COLO668 (cell line): ENCODE measurements around the gene ASAP3.

Experiments used
- DNase-seq: peaks from one replicate; lab custom pipeline; 2025; ENCODE audit not compliant: unreplicated experiment; lab: John Stamatoyannopoulos, UW

ASAP3 gene

DNA sequence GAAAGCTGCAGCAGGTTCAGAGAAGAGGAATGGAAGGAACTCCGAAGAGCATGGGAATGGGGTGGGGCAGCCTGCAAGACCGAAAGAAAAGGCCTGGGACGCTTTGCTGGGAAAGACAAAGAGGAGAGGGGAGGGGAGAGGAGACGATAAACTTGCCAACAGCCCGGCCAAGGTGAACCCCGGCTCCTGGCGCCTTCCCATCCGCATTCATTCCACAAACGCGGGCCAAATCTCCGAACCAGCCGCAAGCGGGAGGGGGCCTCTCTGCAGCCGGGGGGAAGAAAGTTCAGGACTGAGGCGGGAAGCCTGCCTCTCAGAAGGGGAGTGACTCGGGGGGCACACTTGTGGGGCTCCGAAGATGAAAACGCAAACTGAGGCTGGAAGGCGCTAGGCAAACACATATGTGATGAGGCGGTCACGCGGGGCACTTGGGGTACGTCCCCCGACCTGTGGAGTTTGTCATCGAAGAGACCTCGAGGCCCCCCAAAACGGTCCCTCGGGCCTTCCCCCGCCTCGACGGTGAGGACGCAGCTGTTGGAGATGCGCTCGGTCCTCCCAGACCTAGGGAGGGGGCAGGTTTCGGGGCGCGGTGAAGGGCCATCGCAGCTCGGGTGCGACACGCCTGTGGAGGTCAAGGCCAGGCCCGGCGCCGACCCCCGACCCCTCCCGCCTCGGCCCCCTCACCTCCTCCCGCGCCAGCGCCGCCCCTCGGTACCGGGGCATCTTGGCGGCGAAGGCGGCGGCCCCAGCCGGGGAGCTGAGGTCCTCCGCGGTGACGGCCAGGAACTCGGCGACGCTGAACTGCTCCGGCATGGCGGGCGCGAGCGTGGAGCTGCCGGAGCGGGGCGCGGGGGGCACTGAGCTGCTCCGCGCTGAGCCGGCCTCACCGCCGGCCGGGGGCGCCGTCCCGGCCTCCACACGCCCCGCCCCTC, at the start of gene ASAP3:
Gene ASAP3 (minus strand): TSS at position 859 of the 932 bp plus-strand sequence. CDS start 46 bp downstream, at position 813.
- no peak for DNase-seq

DNA sequence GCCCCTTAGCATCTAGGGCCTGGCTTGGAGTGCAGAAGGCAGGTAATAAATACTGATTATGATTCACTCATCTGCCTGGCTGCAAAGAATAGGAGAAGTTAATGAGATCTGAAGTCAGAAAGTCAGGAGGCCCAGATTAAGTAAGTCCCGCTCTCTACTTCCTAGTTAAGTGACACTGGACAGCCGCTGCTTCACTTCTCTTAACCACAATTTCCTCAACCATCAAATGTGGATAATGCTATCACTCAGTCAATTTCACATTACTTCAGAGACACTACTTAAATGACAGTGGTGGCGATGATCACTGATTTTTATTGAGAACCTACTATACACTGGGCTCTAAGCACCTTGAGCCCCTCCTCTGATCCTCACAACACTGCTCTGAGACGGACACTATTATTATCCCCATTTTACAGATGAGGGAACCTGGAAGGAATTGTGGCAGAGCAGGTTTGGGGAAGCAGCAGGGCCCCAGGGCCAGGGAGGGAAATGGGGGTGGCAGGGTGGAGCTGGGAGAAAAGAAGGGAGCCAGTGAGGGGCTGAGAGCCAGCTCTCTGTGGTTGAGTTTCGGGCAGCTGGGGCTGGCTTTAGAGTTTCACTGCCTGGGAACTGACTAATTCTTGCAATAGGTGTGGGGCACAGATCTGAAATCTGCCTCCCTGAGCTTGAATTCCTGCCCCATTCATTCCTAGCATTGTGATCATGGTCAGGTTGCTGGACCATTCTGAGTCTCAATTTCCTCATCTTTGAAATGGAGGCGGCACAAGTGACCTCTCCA, 49.5 kb upstream of the ASAP3 start:
- DNase-seq = no peak

DNA sequence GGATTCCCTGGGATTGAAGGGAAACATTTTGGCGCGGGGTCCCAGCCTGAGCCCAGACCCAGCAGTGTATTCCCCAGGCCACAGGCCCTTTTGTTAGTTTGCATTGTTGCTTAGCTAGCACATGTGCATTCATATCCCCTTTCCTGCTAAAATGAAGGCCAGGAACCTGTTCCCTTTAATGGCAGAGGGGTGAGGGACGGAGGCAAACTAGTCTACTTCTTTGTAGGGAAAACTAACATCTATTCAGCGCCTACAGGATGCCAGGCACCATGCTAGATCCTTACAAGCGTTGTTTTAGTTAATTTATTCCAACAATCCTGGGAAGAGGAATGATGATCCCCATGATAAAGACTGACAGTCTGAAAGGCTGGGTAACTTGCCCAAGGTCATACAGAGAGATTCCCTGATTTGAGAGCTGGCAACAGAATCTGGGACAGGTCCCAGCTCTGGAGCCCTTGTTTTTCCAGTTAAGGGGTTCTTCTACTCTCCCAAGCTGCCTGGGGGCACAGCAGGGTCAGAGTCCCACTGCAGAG, 47.6 kb upstream of the ASAP3 start:
- no peak for DNase-seq

DNA sequence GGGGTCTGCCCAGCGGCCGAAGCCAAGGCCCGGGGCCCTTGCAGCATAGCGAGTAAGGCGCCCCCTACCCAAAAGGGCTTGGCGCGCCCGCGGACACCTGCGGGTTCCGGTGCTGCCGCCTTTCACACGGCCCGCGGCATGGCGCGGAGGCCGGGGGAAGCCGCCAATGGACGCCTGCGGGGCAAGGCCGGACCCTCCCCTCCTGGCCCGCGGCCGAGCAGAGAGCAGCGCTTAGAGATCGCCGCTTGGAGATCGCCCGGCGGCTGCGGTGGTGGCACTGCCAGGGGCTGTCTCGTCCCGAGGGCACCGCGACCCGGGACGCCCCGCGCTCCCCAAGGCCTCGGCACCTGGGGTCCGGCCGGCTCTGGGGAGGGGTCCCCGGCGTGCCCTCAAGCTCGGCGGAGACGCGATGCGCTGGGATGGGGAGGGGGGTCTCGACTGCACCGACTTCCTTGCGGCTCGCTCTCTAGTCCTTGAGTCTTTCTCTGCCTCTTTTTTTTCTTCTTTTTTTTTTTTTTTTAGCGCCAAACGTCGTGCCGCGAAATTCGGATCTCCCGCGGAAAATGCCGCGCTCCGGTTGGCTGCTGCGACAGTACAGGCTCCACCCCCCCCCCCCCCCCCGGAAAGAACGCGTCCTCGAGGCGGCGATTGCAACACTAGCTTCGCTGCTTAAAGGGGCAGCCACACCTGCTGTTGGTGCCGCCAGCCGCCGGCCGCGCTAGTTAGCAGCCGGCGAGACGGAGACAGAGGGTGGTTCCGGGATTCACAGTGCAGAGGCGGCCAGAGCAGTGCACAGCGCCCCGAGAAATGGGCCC, 47.0 kb upstream of the ASAP3 start, which contains the start of gene E2F2:
Gene E2F2 (minus strand): TSS at position 487 of the 815 bp plus-strand sequence. CDS start 440 bp downstream, at position 47.
- peak; percentile 97 for DNase-seq

DNA sequence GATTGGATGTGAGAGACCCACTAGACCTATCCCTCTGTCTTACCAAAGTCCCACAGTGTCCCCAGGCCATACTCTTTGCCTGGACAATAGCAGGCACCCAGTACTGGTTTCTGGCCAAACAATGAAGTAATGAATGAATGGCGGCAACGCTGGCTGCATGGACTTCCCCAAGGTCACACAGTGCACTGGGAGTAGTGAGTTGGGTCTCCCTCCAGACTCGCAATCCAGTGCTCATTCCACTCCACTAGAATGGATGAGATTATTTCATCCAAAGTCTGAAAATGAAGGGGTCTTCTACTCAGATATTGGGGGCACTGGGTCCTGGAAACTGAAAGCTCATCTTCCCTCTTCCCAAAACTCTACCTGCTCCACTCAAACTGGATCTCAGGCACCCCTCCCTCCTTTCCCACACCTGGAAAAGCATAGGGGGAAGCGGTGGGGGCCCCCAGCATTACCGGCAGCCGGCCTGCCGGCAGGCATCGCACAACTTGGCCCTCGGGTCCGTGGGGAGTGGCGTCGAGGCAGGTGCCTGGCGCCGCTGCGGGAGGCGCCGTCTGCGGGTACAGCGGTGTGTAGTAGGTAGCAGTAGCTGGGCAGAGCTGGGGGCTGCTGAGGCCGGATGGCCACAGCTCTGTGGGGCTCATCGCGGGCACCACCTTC, 46.2 kb upstream of the ASAP3 start:
- DNase-seq = peak; percentile 81

DNA sequence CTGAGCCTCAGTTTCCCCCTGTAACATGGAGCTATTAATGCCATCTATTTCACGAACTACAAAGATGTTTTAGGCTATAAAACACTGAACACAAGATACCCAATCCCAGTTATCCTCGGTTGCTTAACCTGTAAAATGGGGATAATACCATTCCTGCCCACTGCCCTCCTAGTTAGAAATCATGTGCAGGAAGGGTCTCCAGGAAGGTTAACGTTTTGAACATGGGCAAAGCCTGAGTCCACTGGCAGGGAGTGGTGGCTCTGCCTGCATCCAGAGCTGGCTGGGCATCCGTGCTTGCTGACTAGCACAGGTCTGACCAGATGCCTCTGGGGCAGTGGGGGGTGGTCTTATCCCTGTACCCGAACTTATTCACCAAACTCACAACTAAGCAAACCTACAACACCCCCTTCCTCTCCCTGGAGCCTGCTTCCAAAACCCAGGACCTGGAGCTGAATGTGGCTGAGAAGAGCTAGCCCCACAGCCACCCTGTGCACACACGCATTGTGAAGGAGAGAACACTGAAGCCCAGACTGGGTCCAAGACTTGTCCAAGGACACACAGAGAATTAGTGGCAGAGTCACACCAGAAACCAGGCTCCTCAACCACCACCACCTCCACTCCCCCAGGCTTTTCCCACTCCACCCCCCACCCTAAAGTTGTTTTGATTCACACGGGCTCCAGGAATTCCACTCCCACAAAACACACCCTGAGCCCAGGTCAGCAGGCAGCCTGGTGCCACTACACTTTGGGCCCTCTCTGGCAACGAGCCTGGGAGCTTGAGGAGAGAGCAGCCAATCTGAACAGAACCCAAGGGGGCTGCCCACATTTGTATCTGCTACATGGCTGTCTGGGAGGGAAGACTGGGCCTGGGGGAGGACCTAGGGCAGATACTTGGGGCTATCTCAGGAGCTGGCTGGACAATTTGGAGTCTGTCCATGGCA, 45.4 kb upstream of the ASAP3 start:
- peak; percentile 51 for DNase-seq

DNA sequence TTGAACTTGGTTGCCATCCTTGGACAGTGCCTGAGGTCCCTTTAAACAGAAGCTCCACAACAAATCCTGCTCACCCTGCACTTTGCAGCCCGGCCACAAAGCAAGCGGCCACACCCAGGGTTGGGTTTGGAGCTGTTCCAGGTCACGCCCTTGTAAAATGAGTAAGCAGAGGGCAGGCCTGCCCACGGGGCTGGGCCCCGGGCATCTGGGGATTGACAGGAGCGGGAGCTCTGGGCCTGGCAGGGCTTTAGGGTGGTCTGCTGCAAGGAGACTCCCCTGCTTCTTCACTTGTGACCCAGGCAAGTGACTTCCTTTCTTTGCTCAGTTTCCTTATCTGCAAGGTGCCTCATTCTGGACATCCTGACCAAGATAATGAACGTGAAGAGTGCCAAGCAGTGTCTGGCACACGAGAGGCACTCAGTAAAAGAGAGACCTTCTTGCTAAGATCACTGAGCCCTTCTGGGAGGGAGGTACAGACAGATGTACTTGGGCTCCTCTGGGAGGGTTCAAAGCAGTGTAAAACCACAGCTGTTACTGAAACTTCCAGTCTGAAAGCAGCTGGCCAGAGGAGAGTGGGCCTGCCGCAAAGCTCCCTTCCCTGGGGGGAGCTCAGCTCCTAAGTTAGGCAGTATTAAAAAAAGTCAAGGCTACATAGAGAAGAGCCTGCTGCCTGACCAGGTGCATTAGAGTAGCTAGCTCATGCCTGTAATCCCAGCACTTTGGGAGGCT, 44.4 kb upstream of the ASAP3 start:
- peak; percentile 97 for DNase-seq

DNA sequence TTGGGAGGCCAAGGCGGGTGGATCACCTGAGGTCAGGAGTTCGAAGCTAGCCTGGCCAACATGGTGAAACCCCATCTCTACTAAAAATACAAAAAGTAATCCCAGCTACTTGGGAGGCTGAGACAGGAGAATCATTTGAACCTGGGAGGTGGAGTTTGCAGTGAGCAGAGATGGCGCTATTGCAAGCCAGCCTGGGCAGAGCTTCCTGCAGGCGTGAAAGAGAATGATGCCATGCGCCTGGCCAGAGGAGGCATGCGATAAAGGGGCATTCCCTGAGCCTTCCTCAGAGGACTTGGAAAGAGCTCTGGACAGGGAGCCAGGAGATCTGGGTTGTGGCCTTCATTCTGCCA, 43.9 kb upstream of the ASAP3 start:
- DNase-seq = no peak

DNA sequence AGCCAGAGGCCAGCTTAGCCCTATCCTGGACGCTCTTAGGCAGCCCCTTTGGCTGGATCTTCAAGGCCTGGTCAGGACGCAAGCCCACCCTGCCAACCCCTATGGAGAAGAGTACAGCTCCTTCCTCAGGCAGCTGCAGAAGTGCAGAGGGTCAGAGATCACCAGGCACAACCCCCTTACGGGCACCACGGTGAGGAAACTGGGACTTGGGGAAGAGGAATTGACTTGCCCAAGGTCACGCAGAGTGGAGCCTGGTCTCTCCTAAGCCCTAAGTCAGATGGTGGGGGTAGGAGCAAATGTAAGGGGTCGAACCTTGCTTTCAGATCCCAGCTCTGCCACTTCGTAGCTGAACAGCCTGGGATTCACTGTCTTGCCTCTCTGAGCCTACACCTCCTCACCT, 43.4 kb upstream of the ASAP3 start:
- no peak for DNase-seq

DNA sequence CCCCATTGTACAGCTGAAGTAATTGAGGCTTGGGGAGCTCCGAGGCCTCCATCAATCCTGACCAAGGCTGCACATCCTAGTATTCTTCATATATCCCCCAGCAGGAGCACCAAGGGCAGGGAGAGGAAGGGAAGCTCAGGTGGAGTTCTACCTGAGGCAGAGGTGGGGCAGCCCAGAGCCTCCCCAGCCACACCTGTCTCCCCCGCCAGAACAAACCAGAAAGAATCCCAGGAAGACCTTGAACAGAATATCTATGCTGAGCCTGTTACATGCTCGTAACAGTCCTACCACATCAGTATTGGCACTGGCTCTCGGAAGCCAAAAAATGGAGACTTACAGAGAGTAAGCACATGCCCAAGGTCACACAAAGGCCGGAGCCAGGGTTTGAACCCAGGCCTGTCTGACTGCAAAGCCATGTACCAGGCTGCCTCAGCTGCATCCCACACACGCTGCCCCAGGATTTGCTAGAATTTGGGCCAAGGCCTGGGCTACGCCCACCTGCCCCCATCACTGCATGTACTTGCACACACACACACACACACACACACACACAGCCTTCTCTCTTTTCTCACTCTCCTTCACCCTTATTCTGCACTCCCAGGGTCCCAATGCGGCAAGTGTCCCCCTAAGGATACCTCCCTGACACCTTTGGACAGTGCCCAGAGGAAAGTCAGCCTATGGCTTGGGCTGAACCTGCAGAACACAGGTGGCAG, 42.5 kb upstream of the ASAP3 start:
- DNase-seq = no peak

DNA sequence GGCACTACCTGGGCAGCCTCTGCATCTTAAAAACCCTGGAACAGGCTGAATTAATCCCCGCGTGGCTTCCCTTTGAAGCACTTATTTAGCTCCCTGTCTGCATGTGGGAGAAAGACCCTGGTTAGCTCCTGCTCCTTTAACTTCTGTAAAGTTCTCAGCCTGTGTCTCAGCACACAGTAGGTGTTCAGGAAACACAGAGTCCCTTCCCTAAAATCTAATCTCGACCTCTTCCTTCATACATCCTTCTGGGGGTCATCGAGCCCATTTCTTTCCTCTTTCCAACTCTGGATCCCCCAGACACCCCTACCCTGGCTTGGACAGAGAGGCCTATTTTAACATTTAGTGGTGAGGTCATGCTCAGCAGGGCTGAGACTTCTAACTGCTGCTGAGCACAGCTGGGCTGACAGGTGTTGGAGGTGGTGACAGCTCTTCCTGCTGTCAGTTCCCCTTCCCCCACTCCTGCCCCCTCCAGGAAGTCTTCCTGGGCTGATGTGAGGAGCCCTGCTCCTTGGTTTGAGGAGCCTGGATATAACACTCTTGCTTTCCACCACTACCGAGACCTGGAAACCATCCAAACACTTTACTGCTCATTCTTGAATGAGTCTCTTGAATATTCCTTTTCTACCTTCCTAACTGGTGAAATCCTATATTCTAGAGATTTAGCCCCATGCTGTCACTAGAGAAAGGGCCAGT, 41.7 kb upstream of the ASAP3 start:
- peak; percentile 85 for DNase-seq

DNA sequence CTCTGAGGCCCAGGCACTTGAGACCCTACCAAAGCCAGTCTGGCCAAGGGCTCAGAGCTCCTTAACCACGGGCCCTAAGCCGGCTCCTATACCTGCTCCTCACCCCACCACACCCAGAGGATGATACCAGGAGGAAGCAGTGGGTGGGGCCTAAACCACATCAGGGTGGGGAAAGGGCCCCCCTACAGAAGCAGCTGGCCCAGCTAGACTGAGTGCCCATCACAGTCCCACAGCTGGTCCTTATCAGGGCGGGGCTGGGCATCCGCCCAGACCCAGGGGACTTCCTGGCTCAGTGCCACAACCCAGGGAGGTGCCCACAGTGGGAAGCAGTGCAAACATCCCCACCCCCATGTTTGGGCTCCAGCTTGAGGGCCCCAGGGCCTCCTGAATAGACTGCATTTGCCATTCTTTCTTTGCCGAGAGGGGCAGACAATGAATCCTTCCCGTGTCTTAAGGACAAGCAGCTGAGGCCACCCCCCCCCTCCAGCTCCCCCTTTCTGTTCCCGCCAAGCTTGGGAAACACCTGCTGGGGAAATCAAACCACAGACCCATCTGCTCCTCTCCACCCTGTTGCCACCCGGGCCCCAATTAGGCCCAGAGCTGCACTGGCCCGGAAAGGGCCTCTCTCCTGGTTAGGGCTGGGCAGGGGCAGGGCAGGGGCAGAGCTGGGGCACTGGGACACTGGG, 40.9 kb upstream of the ASAP3 start:
- DNase-seq = peak; percentile 99

DNA sequence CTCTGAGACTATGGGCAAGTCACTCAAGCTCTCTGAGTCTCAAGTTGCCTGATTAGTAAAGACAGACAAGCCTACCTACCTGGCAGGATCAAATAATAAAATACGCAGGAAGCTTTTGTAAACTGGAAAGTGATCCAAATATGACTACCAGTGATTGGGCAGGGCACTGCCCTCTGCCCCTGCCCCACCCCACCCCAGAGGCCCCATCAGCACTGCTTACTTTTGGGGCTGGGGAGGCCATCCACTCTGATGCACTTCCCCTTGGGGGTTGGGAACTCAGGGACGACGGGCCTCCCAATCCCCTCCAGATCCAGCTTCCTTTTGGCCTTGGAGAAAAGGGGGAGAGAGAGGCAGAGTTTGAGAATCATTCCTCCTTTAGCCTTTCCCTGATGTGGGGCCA, 40.2 kb upstream of the ASAP3 start:
- DNase-seq = no peak

DNA sequence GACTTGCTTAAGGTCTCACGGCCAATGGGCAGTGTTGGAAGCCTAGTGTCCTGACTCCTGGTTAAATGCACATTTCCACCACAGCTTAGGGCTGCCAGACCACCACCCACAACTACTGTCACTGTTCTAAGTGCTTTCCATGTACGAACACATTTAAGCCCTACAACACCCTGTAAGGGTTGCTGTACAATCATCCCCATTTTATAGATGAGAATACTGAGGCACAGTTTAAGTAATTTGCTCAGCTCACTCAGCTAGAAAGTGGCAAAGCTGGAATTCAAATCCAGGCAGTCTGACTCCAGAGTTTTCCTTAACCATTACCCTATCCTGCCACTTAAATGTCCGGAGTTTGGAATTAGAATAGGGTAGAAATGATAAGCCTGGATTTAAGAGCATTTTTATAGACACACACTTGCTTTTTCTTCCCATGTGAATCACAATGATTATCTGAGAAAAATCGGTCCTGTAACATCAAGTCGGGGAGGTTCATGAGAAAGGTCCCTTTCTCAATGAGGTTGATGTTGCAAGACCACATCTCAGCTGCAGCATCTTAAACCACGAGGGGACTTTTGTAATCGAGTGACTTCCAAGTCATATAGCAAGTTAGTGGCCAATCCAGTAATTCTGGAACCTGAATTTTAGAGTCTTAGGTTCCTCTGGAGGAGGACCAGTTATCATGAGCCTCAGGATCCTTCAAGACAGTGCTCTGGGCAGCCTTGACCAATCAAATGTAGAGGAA, 38.4 kb upstream of the ASAP3 start:
- DNase-seq = no peak

DNA sequence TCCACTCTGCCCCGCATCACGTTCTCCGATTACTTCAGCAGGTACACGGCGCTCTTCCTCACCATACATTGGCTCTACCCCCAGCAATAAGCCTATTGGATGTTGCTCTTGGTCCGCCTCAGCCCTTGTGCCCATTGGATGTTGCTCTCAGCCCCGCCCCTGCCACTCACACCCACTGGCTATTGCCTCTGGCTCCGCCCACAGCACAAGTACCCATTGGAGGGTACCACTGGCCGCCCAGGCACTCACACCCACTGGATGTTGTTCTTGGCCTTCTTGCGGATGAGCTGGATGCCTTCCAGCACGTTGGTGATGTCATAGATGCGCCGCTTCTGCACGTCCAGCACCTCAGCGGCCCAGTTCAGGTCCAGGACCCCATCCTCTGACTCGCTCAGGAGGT, 37.6 kb upstream of the ASAP3 start:
- DNase-seq = peak; percentile 32

DNA sequence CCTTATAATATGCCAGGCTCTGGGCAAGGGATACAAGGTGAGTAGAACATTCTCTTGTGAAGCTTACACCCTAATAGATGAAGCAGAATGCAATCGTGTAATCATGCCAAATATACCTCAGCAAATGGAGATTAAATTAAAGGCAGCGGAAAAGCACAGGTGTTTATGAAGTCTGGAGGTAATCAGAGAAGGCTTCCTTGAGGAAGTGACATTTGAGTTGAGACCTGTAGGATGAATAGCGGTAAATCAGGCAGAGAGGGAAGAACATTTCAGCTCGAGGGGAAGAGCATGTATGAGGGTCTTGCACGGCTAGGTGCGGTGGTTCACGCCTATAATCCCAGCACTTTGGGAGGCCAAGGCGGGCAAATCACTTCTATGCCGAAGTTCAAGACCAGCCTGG, 33.6 kb upstream of the ASAP3 start:
- no peak for DNase-seq
